Measurements from ENCODE around the gene SERPINB6.
"Not testable (repeated sequence)": the region's sequence is repeated elsewhere in the genome, so short reads cannot be mapped to it uniquely, and the experiment has no call there.

Gene SERPINB6

GRCh38 chr6:2903411-2904185 lies 67.8 kb downstream of the SERPINB6 start:
- not testable (repeated sequence) for DNase-seq

DNA sequence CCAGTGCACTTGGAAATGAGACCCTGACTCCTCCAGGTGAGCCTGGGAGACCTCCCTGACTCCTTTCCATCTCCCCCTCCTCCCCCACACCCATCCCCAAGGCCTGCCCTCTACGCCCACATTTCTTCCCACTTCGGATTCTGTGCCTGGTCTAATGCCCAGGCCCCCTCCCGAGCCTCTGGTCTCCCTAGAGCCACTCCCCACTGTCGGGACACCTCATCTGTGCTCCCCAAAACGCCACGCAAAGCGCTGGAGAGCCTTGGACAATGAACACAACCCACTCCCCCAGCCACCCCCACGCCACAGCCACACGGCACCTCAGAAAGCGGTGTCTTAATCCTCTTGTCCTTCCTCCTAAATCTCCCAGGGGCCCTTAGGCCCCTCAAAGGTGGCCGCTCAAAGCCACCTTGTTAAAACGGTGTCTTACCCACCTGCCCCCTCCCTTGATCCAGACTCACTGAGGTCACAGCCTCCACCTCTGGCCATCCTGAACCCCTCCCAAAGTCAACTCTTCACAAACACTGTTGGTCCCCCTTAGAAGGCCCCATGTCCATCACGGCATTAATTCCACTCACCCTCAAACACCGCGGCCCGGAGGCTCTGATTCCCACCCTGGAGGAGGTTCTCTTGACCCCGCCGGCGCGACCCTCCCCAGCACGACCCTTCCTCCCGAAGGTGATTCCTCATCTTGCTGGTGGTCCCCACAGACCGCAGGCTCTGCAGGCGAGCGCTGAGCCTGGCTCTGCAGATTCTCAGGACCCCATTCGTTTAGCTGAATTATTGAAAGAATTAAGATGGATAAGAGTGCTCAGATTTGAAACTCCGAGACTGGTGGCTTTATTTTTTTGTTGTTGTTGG lies 69.5 kb downstream of the SERPINB6 start:
- DNase-seq, result not testable (repeated sequence)

DNA sequence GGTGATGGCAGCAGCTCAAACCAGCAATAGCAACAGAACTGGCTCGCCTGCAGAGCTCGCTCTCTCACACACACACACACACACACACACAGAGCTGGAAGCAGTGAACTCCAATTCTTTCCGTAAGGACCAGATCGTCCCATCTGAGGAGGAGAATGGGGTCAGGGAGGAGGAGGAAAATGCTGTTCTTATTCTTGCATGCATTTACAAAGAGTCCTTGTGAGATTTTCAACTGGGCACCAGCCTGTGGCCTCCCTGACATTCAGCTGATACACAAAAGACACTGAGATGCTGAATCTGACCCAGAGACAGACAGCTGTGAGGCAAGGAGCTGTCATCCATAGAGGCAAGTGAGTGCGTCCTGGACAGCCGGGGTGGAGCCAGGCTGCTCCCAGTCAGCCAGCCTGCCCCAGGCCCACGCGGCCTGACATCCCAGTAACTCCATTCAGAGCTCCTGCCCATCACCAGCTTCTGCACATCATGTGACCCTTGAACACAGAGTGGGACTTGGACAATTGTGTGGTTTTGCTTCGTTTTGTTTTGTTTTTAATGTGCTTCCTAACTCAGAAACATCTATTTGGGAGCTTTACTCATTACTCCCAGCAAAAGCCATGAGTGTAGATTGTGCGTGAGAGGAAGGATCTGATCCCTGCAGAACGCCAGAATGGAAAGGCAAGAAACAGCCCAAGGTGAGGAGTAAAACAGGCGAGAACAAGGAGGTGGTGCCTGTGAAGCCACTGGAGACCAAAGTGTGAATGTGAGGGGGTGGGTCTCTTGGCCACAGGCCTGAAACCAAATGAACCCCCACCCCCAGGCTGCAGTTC lies 70.3 kb downstream of the SERPINB6 start:
- no peak for DNase-seq

GRCh38 chr6:2900221-2900807 lies 71.1 kb downstream of the SERPINB6 start:
- DNase-seq, result no peak

DNA sequence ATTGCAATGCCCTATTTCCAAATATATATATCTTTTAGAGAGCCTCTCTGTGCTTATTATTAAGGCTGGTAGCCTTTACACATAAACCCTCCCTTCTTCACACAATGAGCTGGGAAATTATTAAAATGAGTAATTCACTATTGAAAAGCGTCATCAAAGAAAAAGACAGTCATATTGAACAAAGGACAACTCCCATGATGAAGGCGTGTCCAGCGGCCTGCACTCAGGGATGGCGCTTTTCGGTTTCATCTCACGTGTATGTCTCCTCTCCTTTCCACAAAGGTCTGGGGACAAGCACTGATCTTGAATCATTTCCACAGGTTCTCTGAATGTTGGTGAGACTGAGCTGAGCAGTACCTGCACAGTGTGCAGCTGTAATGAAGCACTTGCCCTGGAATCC lies 71.8 kb downstream of the SERPINB6 start:
- no peak for DNase-seq
